GF-D8 (cell line): ENCODE results near the gene MYOG.

Experiments
- DNase-seq: peaks from one replicate; lab custom pipeline; 2025; lab: John Stamatoyannopoulos, UW

Gene MYOG

GRCh38 chr1:203117611-203118575 lies 32.1 kb upstream of the MYOG start:
- no peak for DNase-seq

GRCh38 chr1:203116091-203116820 lies 30.4 kb upstream of the MYOG start:
- no peak for DNase-seq

GRCh38 chr1:203114202-203114601 lies 28.4 kb upstream of the MYOG start:
- no peak for DNase-seq

GRCh38 chr1:203113308-203113707 lies 27.5 kb upstream of the MYOG start:
- DNase-seq = no peak

- DNase-seq = no peak
These were observed 26.7 kb upstream of the MYOG start for GRCh38 chr1:203112475-203112874.

- no peak for DNase-seq
These were observed 19.1 kb upstream of the MYOG start for GRCh38 chr1:203104789-203105390.

- DNase-seq = no peak
These were observed 18.1 kb upstream of the MYOG start for GRCh38 chr1:203103829-203104495.

GRCh38 chr1:203103216-203103615 lies 17.4 kb upstream of the MYOG start:
- DNase-seq = no peak

- DNase-seq = no peak
These were observed 16.2 kb upstream of the MYOG start for GRCh38 chr1:203101813-203102634.

- no peak for DNase-seq
These were observed 14.7 kb upstream of the MYOG start for GRCh38 chr1:203100516-203100869.

GRCh38 chr1:203099805-203100515 lies 14.1 kb upstream of the MYOG start:
- no peak for DNase-seq

GRCh38 chr1:203098914-203099520 lies 13.2 kb upstream of the MYOG start:
- no peak for DNase-seq

GRCh38 chr1:203098445-203098844 lies 12.6 kb upstream of the MYOG start:
- no peak for DNase-seq

GRCh38 chr1:203097001-203097400 lies 11.2 kb upstream of the MYOG start:
- DNase-seq = no peak

- DNase-seq = no peak
These were observed 10.8 kb upstream of the MYOG start for GRCh38 chr1:203096566-203096965.

- DNase-seq = no peak
These were observed 9.4 kb upstream of the MYOG start for GRCh38 chr1:203095061-203095690.

GRCh38 chr1:203093754-203094410 lies 8.1 kb upstream of the MYOG start:
- DNase-seq = no peak

- DNase-seq = no peak
These were observed 6.0 kb upstream of the MYOG start for GRCh38 chr1:203091761-203092330.

GRCh38 chr1:203091199-203091477 lies 5.3 kb upstream of the MYOG start:
- DNase-seq = no peak
